ENCODE results near the gene MDH2. TPM values are rescaled to one million over a fixed set of nuclear protein-coding genes. Genes with fewer than 3 reads are reported as not detected.

The MDH2 gene
- total and polyA plus RNA-seq, 2 of the 8 experiments (the other 6 are each of a cell fraction or from before 2014, with no cell fraction given), result 203 to 254 TPM

- no peak for TF ChIP-seq ATF3 (IDR thresholded peaks at IDR 0.05; ENCODE audit: insufficient read depth, low read depth, low read length)
Measured at GRCh38 chr7:76047811-76048667, at the start of gene MDH2, which contains the start of gene STYXL1 (continued).
